Activated naive CD4-positive, alpha-beta T cell treated with anti-CD3 and anti-CD28 coated beads, Interleukin-2, amount 10 ng/mL, durations not matched to agents 5 hours and 36 hours (primary cell): ENCODE measurements around the gene SETBP1. TPM values are rescaled to one million over a fixed set of nuclear protein-coding genes. Genes with fewer than 3 reads are reported as not detected.

Experiments
- microRNA-seq: library from miRNA; unstranded; fragments of <30 nt; microRNA quantifications from one replicate; pipeline ENCODE4 v1.2.0, GENCODE V29; 2022; ENCODE audit warnings: borderline microRNAs expressed, borderline replicate concordance
- total RNA-seq, 2 experiments: library from RNA; stranded (reverse); gene quantifications; one replicate each; pipeline ENCODE4 v1.2.3, GENCODE V29; 2021

The SETBP1 gene
- 1 to 10 TPM; 2.7 to 3.1 TPM for total RNA-seq

DNA sequence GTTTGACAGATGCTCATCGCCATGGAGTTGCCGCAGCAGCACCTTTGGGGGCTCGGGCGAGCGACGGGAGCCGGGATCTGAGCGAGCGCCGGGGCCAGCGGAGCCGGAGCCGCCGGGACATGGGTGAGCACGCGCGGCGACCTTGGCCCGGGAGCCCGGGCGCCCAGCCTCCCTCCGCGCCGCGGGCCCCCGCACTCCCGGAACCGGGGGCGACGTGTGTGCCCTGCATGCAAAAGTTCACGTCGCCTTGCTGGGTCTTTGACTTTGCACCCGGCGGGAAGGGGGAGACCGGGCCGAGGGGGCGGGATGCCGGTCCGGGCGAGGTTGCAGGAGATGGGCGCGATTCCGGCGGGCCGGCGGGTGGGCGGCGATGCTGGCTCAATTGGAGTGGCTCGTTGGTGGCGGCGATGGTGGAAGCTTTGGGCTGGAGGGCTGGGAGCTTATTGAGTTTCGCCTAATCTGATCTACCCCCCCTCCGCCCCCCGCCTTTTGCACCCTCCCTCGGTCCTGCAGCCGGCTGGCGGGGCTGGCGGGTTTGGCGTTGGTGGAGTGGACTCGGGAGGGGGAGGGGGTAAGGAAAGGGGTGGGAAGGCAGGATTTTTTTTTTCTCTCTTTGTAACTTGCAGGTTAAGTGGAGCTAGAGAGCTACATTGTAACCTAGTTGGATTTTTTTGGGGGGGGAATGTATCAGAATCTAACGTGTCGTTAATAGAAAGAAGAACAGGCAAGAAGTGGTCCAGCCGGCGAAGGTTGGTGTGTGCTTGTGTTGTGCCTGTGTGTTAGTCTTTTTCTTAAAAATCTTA, at the start of gene SETBP1:
Gene SETBP1 (plus strand): TSS at position 616 of the 803 bp plus-strand sequence. CDS start 20,459 bp downstream, outside the sequence.

Small RNAs within 50 kb of the gene (microRNA-seq; reads per million reads assigned to microRNA genes)
- not detected for gene MIR4319
